Measurements from ENCODE around the gene METAP1. TPM values are rescaled to one million over a fixed set of nuclear protein-coding genes. Genes with fewer than 3 reads are reported as not detected.
A peak's percentile ranks its signal among the peaks of the same experiment; 100 is the strongest.

METAP1 gene
- total RNA-seq, 1 experiment from 2014 or later: 72.2 TPM

DNA sequence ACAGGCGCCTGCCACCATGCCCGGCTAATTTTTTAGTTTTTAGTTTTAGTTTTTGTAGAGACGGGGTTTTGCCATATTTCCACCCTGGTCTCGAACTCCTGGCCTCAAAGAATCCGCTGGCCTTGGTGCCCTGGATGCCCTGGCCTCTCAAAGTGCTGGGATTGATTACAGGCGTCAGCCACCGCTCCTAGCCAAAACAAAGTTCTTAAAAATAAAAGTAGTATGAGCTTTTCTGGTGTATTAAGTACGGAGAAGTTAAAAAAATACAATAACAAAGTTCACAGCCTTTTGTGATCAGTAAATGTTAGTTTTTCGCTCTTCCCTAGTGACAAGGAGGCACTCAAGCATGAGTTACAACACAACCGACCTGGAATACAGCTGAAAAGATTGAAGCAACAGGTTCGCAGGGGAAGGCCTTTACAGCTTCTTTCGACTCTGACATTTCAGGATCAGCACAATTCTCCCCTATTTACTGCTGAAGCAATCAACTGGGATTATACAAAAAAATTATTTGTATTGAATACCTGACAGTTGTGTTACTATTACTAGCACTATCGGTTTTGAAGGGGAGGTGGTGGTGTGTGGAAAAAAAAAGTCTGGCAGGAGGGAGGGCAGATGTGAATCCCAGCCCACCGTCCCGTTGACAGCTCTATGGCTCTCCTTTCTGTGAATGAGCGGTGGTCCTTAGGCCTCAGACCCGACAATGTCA, 893 bp upstream of the METAP1 start:
- TF ChIP-seq EZH2 (IDR thresholded peaks at IDR 0.05; ENCODE audit: borderline replicate concordance, low read depth, low read length, poor library complexity, severe bottlenecking): no peak
- TF ChIP-seq, protein P1, sequence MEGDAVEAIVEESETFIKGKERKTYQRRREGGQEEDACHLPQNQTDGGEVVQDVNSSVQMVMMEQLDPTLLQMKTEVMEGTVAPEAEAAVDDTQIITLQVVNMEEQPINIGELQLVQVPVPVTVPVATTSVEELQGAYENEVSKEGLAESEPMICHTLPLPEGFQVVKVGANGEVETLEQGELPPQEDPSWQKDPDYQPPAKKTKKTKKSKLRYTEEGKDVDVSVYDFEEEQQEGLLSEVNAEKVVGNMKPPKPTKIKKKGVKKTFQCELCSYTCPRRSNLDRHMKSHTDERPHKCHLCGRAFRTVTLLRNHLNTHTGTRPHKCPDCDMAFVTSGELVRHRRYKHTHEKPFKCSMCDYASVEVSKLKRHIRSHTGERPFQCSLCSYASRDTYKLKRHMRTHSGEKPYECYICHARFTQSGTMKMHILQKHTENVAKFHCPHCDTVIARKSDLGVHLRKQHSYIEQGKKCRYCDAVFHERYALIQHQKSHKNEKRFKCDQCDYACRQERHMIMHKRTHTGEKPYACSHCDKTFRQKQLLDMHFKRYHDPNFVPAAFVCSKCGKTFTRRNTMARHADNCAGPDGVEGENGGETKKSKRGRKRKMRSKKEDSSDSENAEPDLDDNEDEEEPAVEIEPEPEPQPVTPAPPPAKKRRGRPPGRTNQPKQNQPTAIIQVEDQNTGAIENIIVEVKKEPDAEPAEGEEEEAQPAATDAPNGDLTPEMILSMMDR (conservative IDR thresholded peaks at IDR 0.05; ENCODE audit: low read depth, low read length): no peak
- Histone ChIP-seq H3K27ac (ENCODE audit: low read depth, low read length, poor library complexity, severe bottlenecking) (peak overlapping the region; percentile 68), H3K36me3 (ENCODE audit: insufficient read depth, low read length, poor library complexity, severe bottlenecking) (no peaks in the 10 kb centered on the region), H3K9me3 (ENCODE audit: low read depth, low read length, poor library complexity, severe bottlenecking) (no peaks in the 10 kb centered on the region), H3K4me1 (ENCODE audit: insufficient read depth, low read length, poor library complexity, severe bottlenecking) (no peaks in the 10 kb centered on the region), H3K27me3 (replicated peaks; ENCODE audit: insufficient read depth, low read depth, low read length, poor library complexity) (no peaks in the 10 kb centered on the region), H3K4me3 (ENCODE audit: low read depth, low read length, poor library complexity, severe bottlenecking) (peak overlapping the region; percentile 50)
- TSS peak; percentile 83 for BruUV-seq (replicated peaks)
- DNase-seq (ENCODE audit: low spot score): peak; percentile 9
- POLR2A ChIA-PET (ENCODE audit: low non-redundant PET): interaction anchor here (0.6 kb wide), 1 partner anchor 44 kb away, joined by 5 read pairs; no protein-coding TSS in a partner anchor
- intact Hi-C loops (cut with micrococcal nuclease; ENCODE audit: unreplicated experiment): loop anchor here (1.0 to 2.0 kb wide), 2 partner anchors 62 to 66 kb away; partner anchors contain the start of gene EIF4E
- CTCF ChIA-PET: interaction anchor here (0.6 to 1.2 kb wide), 5 partner anchors 12 to 409 kb away, joined by 3 to 15 read pairs (median 3); partner anchors contain the start of gene ADH5

DNA sequence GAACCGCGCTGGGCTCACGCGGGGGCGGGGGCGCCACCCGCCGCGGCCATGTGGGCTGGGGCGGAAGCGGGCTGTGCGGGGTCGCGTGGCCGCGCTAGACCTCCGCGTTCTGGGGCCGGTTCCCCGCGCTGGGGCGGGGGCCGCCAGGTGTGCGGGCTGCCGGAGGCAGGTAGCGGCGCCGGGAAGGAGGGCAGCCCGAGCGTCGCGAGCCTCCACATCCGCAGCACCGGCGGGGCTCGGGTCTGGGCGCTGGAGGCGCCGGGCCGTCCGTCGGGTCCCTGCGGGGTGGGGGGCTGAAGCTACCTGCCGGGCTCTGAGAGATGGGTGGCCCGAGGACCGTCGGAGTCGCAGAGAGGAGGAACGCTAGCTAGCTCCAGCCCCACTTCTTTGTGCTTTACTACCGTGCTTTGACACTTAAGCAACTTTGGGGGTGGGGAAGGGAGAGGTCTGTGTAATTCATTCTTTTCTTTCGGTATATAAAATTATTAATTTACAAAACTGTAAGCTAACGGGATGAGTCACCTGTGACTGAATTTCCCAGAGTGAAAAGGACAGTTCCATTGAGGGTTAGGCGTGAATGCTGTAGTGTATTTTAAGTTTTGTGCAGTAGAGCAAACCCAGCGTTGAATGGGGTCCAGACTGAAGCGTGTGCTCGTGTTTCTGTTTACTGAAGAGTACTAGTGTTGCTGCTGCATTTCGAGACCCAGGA, 689 bp downstream of the METAP1 start:
- no peak for DNase-seq (ENCODE audit: low spot score)
- BruUV-seq (replicated peaks): no TSS peak
- no peaks in the 10 kb centered on the region for H3K27me3 ChIP-seq (replicated peaks; ENCODE audit: insufficient read depth, low read depth, low read length, poor library complexity)
- peak overlapping the region; percentile 83 for H3K27ac ChIP-seq (ENCODE audit: low read depth, low read length, poor library complexity, severe bottlenecking)
- peak overlapping the region; percentile 84 for H3K4me3 ChIP-seq (ENCODE audit: low read depth, low read length, poor library complexity, severe bottlenecking)
- no peaks in the 10 kb centered on the region for H3K4me1 ChIP-seq (ENCODE audit: insufficient read depth, low read length, poor library complexity, severe bottlenecking)
- CTCF ChIA-PET: interaction anchor here (0.6 to 1.2 kb wide), 2 partner anchors 60 to 528 kb away, joined by 3 to 15 read pairs; no protein-coding TSS in a partner anchor
- intact Hi-C loops (cut with micrococcal nuclease; ENCODE audit: unreplicated experiment): no loop called here
- no peaks in the 10 kb centered on the region for H3K36me3 ChIP-seq (ENCODE audit: insufficient read depth, low read length, poor library complexity, severe bottlenecking)
- H3K9me3 ChIP-seq (ENCODE audit: low read depth, low read length, poor library complexity, severe bottlenecking): no peaks in the 10 kb centered on the region
- TF ChIP-seq, protein P1 (conservative IDR thresholded peaks at IDR 0.05; ENCODE audit: low read depth, low read length): no peak
- no peak for TF ChIP-seq EZH2 (IDR thresholded peaks at IDR 0.05; ENCODE audit: borderline replicate concordance, low read depth, low read length, poor library complexity, severe bottlenecking)
- POLR2A ChIA-PET (ENCODE audit: low non-redundant PET): no interaction called here

DNA sequence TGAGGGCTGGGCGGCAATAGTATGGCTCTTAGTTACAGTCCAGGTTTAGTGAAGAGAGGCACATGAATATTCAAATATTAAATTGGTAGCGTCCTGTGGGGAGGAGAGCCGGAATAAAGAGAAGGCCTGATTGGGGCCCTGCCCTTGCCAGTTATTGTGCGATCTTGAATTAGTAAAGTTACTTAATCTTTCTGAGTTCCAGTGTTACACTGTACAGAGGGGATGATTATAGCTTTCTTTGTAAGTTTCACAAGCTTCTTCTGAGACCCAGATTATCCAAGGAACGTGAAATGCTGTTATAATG, 1.2 kb downstream of the METAP1 start:
- DNase-seq (ENCODE audit: low spot score): peak; percentile 61
- TF ChIP-seq EZH2 (IDR thresholded peaks at IDR 0.05; ENCODE audit: borderline replicate concordance, low read depth, low read length, poor library complexity, severe bottlenecking): no peak
- TF ChIP-seq, protein P1 (conservative IDR thresholded peaks at IDR 0.05; ENCODE audit: low read depth, low read length): no peak
- Histone ChIP-seq H3K36me3 (ENCODE audit: insufficient read depth, low read length, poor library complexity, severe bottlenecking) (no peaks in the 10 kb centered on the region), H3K9me3 (ENCODE audit: low read depth, low read length, poor library complexity, severe bottlenecking) (no peaks in the 10 kb centered on the region), H3K27me3 (replicated peaks; ENCODE audit: insufficient read depth, low read depth, low read length, poor library complexity) (no peaks in the 10 kb centered on the region), H3K4me3 (ENCODE audit: low read depth, low read length, poor library complexity, severe bottlenecking) (peak overlapping the region; percentile 84), H3K27ac (ENCODE audit: low read depth, low read length, poor library complexity, severe bottlenecking) (peak overlapping the region; percentile 83), H3K4me1 (ENCODE audit: insufficient read depth, low read length, poor library complexity, severe bottlenecking) (no peaks in the 10 kb centered on the region)
- CTCF ChIA-PET: no interaction called here
- TSS peak; percentile 63 for BruUV-seq (replicated peaks)
- POLR2A ChIA-PET (ENCODE audit: low non-redundant PET): no interaction called here
- intact Hi-C loops (cut with micrococcal nuclease; ENCODE audit: unreplicated experiment): no loop called here

All from A673 (cell line).